ENCODE data around the gene SEMA3A.

DNA sequence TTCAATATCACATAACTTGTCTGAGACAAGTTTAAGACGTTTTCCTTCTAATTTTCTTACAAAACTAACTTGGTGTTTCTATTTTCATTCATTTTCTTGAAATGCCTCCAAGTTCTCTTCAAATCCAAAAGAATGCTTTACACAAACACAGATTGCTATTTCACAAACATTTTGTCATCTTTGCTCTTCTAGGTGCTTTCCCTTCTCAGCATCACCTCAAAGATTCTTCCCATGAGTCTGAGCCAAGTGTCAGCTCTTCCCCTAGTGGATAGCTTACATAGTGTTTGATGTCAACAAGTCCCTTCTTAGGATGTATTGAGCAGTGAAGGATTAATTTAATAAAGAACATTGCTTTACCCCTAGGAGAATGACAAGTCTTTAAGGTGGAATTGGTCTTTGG lies 38.1 kb upstream of the SEMA3A start:
- TF ChIP-seq, protein P1, sequence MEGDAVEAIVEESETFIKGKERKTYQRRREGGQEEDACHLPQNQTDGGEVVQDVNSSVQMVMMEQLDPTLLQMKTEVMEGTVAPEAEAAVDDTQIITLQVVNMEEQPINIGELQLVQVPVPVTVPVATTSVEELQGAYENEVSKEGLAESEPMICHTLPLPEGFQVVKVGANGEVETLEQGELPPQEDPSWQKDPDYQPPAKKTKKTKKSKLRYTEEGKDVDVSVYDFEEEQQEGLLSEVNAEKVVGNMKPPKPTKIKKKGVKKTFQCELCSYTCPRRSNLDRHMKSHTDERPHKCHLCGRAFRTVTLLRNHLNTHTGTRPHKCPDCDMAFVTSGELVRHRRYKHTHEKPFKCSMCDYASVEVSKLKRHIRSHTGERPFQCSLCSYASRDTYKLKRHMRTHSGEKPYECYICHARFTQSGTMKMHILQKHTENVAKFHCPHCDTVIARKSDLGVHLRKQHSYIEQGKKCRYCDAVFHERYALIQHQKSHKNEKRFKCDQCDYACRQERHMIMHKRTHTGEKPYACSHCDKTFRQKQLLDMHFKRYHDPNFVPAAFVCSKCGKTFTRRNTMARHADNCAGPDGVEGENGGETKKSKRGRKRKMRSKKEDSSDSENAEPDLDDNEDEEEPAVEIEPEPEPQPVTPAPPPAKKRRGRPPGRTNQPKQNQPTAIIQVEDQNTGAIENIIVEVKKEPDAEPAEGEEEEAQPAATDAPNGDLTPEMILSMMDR (IDR thresholded peaks at IDR 0.05; ENCODE audit: insufficient read depth, low read length) = no peak
- TF ChIP-seq POLR2AphosphoS5 (IDR thresholded peaks at IDR 0.05; ENCODE audit: low read depth) = no peak
- TF ChIP-seq, protein P2, sequence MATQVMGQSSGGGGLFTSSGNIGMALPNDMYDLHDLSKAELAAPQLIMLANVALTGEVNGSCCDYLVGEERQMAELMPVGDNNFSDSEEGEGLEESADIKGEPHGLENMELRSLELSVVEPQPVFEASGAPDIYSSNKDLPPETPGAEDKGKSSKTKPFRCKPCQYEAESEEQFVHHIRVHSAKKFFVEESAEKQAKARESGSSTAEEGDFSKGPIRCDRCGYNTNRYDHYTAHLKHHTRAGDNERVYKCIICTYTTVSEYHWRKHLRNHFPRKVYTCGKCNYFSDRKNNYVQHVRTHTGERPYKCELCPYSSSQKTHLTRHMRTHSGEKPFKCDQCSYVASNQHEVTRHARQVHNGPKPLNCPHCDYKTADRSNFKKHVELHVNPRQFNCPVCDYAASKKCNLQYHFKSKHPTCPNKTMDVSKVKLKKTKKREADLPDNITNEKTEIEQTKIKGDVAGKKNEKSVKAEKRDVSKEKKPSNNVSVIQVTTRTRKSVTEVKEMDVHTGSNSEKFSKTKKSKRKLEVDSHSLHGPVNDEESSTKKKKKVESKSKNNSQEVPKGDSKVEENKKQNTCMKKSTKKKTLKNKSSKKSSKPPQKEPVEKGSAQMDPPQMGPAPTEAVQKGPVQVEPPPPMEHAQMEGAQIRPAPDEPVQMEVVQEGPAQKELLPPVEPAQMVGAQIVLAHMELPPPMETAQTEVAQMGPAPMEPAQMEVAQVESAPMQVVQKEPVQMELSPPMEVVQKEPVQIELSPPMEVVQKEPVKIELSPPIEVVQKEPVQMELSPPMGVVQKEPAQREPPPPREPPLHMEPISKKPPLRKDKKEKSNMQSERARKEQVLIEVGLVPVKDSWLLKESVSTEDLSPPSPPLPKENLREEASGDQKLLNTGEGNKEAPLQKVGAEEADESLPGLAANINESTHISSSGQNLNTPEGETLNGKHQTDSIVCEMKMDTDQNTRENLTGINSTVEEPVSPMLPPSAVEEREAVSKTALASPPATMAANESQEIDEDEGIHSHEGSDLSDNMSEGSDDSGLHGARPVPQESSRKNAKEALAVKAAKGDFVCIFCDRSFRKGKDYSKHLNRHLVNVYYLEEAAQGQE (IDR thresholded peaks at IDR 0.05; ENCODE audit: insufficient replicate concordance, low read depth) = no peak
- no peak for TF ChIP-seq GABPA (IDR thresholded peaks at IDR 0.05; ENCODE audit: low read depth)
- TF ChIP-seq SPI1 (IDR thresholded peaks at IDR 0.05; ENCODE audit: borderline replicate concordance, low read depth) = no peak
